SK-N-SH treated with all-trans-retinoic acid at 6 μM for 48 hours (cell line): Measurements from ENCODE around the gene RNASEH2B.

Source experiments
- ARNTL ChIP-seq: fragments of 450-650 bp; formaldehyde crosslinking; IDR thresholded peaks from 2 replicates; pipeline ENCODE4 v1.5.0; 2020; ENCODE audit warnings: low read depth, mild to moderate bottlenecking, moderate library complexity, borderline replicate concordance
- GLIS3 ChIP-seq: fragments of 250-450 bp; sonication (Bioruptor Pico); IDR thresholded peaks from 2 replicates; pipeline ENCODE4 v1.5.0; 2020; ENCODE audit warnings: mild to moderate bottlenecking, moderate library complexity
- PPARA ChIP-seq: fragments of 250-450 bp; sonication (Bioruptor Pico); IDR thresholded peaks from 2 replicates; pipeline ENCODE4 v1.5.0; 2020; ENCODE audit warnings: mild to moderate bottlenecking, borderline replicate concordance
- SNAI2 ChIP-seq: fragments of 250-450 bp; sonication (Bioruptor Pico); IDR thresholded peaks from 2 replicates; pipeline ENCODE4 v1.5.0; 2020; ENCODE audit warnings: mild to moderate bottlenecking, moderate library complexity
- TOX ChIP-seq: fragments of 250-450 bp; sonication (Bioruptor Pico); IDR thresholded peaks from 2 replicates; pipeline ENCODE4 v1.8.0; 2021; ENCODE audit warnings: mild to moderate bottlenecking, moderate library complexity, borderline replicate concordance
- ZC3H10 ChIP-seq: fragments of 250-450 bp; sonication (Bioruptor Pico); IDR thresholded peaks from 2 replicates; pipeline ENCODE4 v1.5.1; 2021; ENCODE audit warnings: mild to moderate bottlenecking, moderate library complexity
- ZFP3 ChIP-seq: fragments of 250-450 bp; sonication (Bioruptor Pico); IDR thresholded peaks from 2 replicates; pipeline ENCODE4 v1.5.0; 2020; ENCODE audit warnings: mild to moderate bottlenecking, moderate library complexity
- ZFP30 ChIP-seq: fragments of 450-650 bp; formaldehyde crosslinking; IDR thresholded peaks from 2 replicates; pipeline ENCODE4 v1.5.0; 2022; ENCODE audit warnings: mild to moderate bottlenecking, moderate library complexity
- ZNF565 ChIP-seq: fragments of 450-650 bp; formaldehyde crosslinking; conservative IDR thresholded peaks from 2 replicates; pipeline ENCODE4 v1.5.0; 2020; ENCODE audit warnings: low read depth, mild to moderate bottlenecking, moderate library complexity
- ZNF8 ChIP-seq: fragments of 450-650 bp; formaldehyde crosslinking; IDR thresholded peaks from 2 replicates; pipeline ENCODE4 v1.5.0; 2020; ENCODE audit warnings: mild to moderate bottlenecking, moderate library complexity
- TF ChIP-seq, protein P1 (sequence below): fragments of 250-450 bp; sonication (Bioruptor Pico); IDR thresholded peaks from 2 replicates; pipeline ENCODE4 v1.8.0; 2020; ENCODE audit warnings: mild to moderate bottlenecking, moderate library complexity, borderline replicate concordance
- TF ChIP-seq, protein P2 (sequence below): fragments of 250-450 bp; sonication (Bioruptor Pico); IDR thresholded peaks from 2 replicates; pipeline ENCODE4 v1.5.1; 2020; ENCODE audit warnings: low read depth, mild to moderate bottlenecking, moderate library complexity

DNA sequence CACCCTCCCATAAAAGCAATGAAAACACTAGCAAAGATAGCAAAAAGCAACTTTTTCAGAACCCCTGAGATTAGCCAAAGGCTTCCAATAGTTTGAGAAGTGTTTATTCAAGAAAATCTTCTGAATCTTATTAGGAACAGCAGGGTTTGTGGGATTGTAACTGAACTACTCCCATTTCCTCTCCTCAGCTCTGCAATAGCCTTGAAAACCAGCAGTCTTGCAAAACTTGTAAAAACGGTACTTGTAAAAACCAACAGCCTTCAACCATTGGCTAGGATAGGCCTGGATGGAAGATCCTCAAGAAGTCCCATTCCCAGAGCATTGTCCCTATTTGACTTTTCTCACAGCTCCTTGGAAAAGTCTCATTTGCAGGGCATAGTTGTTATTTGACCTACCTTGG, 12.1 kb downstream of the RNASEH2B start:
- TF ChIP-seq ZNF565 (no peak), ARNTL (no peak), ZNF8 (CRISPR knock-in tag) (no peak), ZFP30 (CRISPR knock-in tag) (no peak), PPARA (CRISPR knock-in tag) (no peak), TOX (no peak), SNAI2 (no peak), ZFP3 (CRISPR knock-in tag) (no peak), GLIS3 (CRISPR knock-in tag) (no peak), ZC3H10 (no peak)
- TF ChIP-seq, protein P1, sequence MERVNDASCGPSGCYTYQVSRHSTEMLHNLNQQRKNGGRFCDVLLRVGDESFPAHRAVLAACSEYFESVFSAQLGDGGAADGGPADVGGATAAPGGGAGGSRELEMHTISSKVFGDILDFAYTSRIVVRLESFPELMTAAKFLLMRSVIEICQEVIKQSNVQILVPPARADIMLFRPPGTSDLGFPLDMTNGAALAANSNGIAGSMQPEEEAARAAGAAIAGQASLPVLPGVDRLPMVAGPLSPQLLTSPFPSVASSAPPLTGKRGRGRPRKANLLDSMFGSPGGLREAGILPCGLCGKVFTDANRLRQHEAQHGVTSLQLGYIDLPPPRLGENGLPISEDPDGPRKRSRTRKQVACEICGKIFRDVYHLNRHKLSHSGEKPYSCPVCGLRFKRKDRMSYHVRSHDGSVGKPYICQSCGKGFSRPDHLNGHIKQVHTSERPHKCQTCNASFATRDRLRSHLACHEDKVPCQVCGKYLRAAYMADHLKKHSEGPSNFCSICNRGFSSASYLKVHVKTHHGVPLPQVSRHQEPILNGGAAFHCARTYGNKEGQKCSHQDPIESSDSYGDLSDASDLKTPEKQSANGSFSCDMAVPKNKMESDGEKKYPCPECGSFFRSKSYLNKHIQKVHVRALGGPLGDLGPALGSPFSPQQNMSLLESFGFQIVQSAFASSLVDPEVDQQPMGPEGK (CRISPR knock-in tag), result no peak
- TF ChIP-seq, protein P2, sequence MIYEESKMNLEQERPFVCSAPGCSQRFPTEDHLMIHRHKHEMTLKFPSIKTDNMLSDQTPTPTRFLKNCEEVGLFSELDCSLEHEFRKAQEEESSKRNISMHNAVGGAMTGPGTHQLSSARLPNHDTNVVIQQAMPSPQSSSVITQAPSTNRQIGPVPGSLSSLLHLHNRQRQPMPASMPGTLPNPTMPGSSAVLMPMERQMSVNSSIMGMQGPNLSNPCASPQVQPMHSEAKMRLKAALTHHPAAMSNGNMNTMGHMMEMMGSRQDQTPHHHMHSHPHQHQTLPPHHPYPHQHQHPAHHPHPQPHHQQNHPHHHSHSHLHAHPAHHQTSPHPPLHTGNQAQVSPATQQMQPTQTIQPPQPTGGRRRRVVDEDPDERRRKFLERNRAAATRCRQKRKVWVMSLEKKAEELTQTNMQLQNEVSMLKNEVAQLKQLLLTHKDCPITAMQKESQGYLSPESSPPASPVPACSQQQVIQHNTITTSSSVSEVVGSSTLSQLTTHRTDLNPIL (CRISPR knock-in tag), result no peak
